GM21528 (cell line): ENCODE data around the gene BRAT1.

ENCODE experiments used
- ATAC-seq: cut with Tn5 transposase; IDR thresholded peaks from one replicate; pipeline ENCODE4 v1.9.1; 2021; ENCODE audit warnings: mild to moderate bottlenecking, moderate library complexity; ENCODE audit not compliant: unreplicated experiment, low FRiP score

Gene BRAT1

GRCh38 chr7:2525658-2526630 is 29.4 kb downstream of the BRAT1 start:
- no peak for ATAC-seq

- no peak for ATAC-seq
These were observed 30.3 kb downstream of the BRAT1 start for GRCh38 chr7:2524808-2525657.

GRCh38 chr7:2523941-2524807 is 31.1 kb downstream of the BRAT1 start:
- no peak for ATAC-seq

GRCh38 chr7:2523461-2523936 is 31.8 kb downstream of the BRAT1 start:
- ATAC-seq = no peak

- no peak for ATAC-seq
These were observed 32.4 kb downstream of the BRAT1 start for GRCh38 chr7:2522780-2523433.

GRCh38 chr7:2521952-2522591 is 33.3 kb downstream of the BRAT1 start:
- no peak for ATAC-seq

GRCh38 chr7:2521341-2521745 is 34.0 kb downstream of the BRAT1 start:
- ATAC-seq = no peak

GRCh38 chr7:2520761-2521290 is 34.5 kb downstream of the BRAT1 start:
- ATAC-seq = no peak

- peak; percentile 1 for ATAC-seq
These were observed 35.1 kb downstream of the BRAT1 start for GRCh38 chr7:2520131-2520760.

- peak; percentile 79 for ATAC-seq
These were observed 36.0 kb downstream of the BRAT1 start, which contains the start of gene LFNG for GRCh38 chr7:2519119-2519930. Gene LFNG, plus strand, starts transcription at chr7:2519774. Its CDS starts 88 bp downstream, at chr7:2519862.

GRCh38 chr7:2518737-2519118 is 36.6 kb downstream of the BRAT1 start:
- no peak for ATAC-seq

GRCh38 chr7:2517678-2518507 is 37.4 kb downstream of the BRAT1 start:
- no peak for ATAC-seq

- no peak for ATAC-seq
These were observed 38.3 kb downstream of the BRAT1 start for GRCh38 chr7:2517026-2517425.

GRCh38 chr7:2516194-2516555 is 39.1 kb downstream of the BRAT1 start:
- ATAC-seq = no peak

GRCh38 chr7:2515424-2516193 is 39.7 kb downstream of the BRAT1 start:
- ATAC-seq = no peak
